ENCODE measurements around the gene PTPN1. TPM values are rescaled to one million over a fixed set of nuclear protein-coding genes. Genes with fewer than 3 reads are reported as not detected.
A peak's percentile ranks its signal among the peaks of the same experiment; 100 is the strongest.

The PTPN1 gene
- total and polyA plus RNA-seq, 2 of the 13 experiments (the other 11 are each of a cell fraction or from before 2014, with no cell fraction given) = 17.7 to 37.2 TPM

DNA sequence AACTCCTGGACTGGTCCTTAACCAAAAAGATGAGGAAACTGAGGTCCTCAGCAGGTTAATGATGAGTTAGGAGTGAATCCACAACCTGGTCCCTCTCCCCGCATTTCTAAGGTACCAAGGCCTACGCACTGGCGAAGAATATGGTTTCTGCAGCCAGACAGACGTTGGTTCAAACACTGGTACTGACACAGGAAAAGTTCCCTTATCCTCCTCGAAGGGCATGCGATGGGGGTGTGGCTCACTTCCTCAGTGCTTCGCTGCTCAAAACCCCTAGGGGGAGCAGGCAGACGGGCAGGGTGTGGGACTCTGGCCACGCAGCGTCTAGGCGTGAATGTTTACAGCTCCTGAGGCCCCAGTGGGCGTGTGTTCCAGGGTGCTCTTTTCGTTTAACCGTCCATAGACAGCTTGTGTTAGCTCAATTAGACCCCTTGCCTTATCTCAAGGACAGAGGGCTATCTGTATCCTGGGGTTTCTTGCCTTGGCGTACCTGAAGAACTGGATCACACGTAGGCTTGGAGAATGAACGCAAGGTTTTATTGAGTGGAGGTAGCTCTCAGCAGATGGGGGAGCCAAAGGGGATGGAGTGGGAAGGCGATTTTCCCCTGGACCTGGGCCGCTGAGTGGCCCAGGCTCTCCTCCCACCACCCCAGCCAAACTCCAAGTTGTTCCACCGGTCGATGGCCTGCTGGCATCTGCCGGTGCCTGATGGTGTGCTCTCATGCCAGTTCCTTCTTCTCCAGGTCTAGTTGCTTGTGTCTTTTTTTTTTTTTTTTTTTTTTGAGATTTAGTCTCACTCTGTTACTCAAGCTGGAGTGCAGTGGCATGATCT, 31.8 kb upstream of the PTPN1 start (continued):
- TF ChIP-seq ARID5B (CRISPR knock-in tag; IDR thresholded peaks at IDR 0.05) (peak; percentile 66), SAP130 (CRISPR knock-in tag; IDR thresholded peaks at IDR 0.05; ENCODE audit: low read depth) (peak; percentile 78), SKI (IDR thresholded peaks at IDR 0.05; ENCODE audit: partially characterized antibody) (no peak), E2F5 (CRISPR knock-in tag; conservative IDR thresholded peaks at IDR 0.05) (no peak), ZNF646 (CRISPR knock-in tag; IDR thresholded peaks at IDR 0.05) (no peak), ZNF572 (CRISPR knock-in tag; IDR thresholded peaks at IDR 0.05) (0 out of 2 replicates have a peak, but pooled peaks have one; percentile 21), ZNF557 (CRISPR knock-in tag; IDR thresholded peaks at IDR 0.05) (peak; percentile 85; the same call in 1 of the 2 replicates), NR2F1 (CRISPR knock-in tag; IDR thresholded peaks at IDR 0.05) (no peak), BCLAF1 (IDR thresholded peaks at IDR 0.05) (no peak), ZZZ3 (CRISPR knock-in tag; IDR thresholded peaks at IDR 0.05; ENCODE audit: borderline replicate concordance) (0 out of 2 replicates have a peak, but pooled peaks have one; percentile 53)
- TF ChIP-seq, protein P1, sequence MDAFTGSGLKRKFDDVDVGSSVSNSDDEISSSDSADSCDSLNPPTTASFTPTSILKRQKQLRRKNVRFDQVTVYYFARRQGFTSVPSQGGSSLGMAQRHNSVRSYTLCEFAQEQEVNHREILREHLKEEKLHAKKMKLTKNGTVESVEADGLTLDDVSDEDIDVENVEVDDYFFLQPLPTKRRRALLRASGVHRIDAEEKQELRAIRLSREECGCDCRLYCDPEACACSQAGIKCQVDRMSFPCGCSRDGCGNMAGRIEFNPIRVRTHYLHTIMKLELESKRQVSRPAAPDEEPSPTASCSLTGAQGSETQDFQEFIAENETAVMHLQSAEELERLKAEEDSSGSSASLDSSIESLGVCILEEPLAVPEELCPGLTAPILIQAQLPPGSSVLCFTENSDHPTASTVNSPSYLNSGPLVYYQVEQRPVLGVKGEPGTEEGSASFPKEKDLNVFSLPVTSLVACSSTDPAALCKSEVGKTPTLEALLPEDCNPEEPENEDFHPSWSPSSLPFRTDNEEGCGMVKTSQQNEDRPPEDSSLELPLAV (CRISPR knock-in tag; conservative IDR thresholded peaks at IDR 0.05; ENCODE audit: low read depth) = no peak
